ENCODE measurements around the gene PANK4.

- TF ChIP-seq CTCF (IDR thresholded peaks at IDR 0.05) (no peak), POLR2A (IDR thresholded peaks at IDR 0.05) (no peak)
Observed at GRCh38 chr1:2516946-2517345, 9.4 kb downstream of the PANK4 start.

All from thyroid gland (tissue), 4 donors.